NCI-H345 (cell line): ENCODE results near the gene MTM1.

ENCODE experiments used
- DNase-seq: peaks from one replicate; lab custom pipeline; 2025; lab: John Stamatoyannopoulos, UW

Gene MTM1

GRCh38 chrX:150548684-150549083 lies 19.7 kb upstream of the MTM1 start:
- no peak for DNase-seq

GRCh38 chrX:150551963-150552362 lies 16.5 kb upstream of the MTM1 start:
- no peak for DNase-seq

GRCh38 chrX:150558424-150558823 lies 10.0 kb upstream of the MTM1 start:
- DNase-seq: no peak

- DNase-seq: no peak
Measured at GRCh38 chrX:150564838-150565237, 3.6 kb upstream of the MTM1 start.

GRCh38 chrX:150565551-150565950 lies 2.9 kb upstream of the MTM1 start:
- no peak for DNase-seq

GRCh38 chrX:150566734-150567182 lies 1.7 kb upstream of the MTM1 start:
- peak; percentile 62 for DNase-seq

- no peak for DNase-seq
Measured at GRCh38 chrX:150567645-150568319, 639 bp upstream of the MTM1 start.

GRCh38 chrX:150569155-150569477 lies 695 bp downstream of the MTM1 start:
- DNase-seq: no peak

- DNase-seq: no peak
Measured at GRCh38 chrX:150570512-150570911, 2.1 kb downstream of the MTM1 start.

- no peak for DNase-seq
Measured at GRCh38 chrX:150572206-150572605, 3.8 kb downstream of the MTM1 start.

GRCh38 chrX:150573106-150573505 lies 4.7 kb downstream of the MTM1 start:
- no peak for DNase-seq

- DNase-seq: no peak
Measured at GRCh38 chrX:150573702-150574101, 5.3 kb downstream of the MTM1 start.

GRCh38 chrX:150574559-150575418 lies 6.4 kb downstream of the MTM1 start:
- no peak for DNase-seq

GRCh38 chrX:150575419-150575814 lies 7.0 kb downstream of the MTM1 start:
- DNase-seq: peak; percentile 42

GRCh38 chrX:150577174-150577573 lies 8.8 kb downstream of the MTM1 start:
- DNase-seq: no peak

- no peak for DNase-seq
Measured at GRCh38 chrX:150581093-150581775, 12.8 kb downstream of the MTM1 start.

- no peak for DNase-seq
Measured at GRCh38 chrX:150582338-150582948, 14.0 kb downstream of the MTM1 start.

GRCh38 chrX:150587585-150588503 lies 19.4 kb downstream of the MTM1 start:
- no peak for DNase-seq

- no peak for DNase-seq
Measured at GRCh38 chrX:150594584-150594983, 26.2 kb downstream of the MTM1 start.

- DNase-seq: no peak
Measured at GRCh38 chrX:150599226-150599625, 30.8 kb downstream of the MTM1 start.

GRCh38 chrX:150602296-150602695 lies 33.9 kb downstream of the MTM1 start:
- DNase-seq: no peak
